Heart left ventricle (tissue), 16 donors: ENCODE results near the gene LAMP1. TPM values are rescaled to one million over a fixed set of nuclear protein-coding genes. Genes with fewer than 3 reads are reported as not detected.

ENCODE experiments used
- ATAC-seq, 4 donors: fragments of 200-7000 bp; cut with Tn5 transposase; one replicate each; pipeline ENCODE4 v1.9.1; 2020 to 2022; ENCODE audit warnings: moderate library complexity in 4 of 4, mild to moderate bottlenecking in 3 of 4, moderate number of reproducible peaks in 1 of 4
- DNase-seq, 5 donors: peaks; one replicate each; pipeline ENCODE4 v3.0.0-alpha.2; 2020
- H3K27ac ChIP-seq, 12 donors: fragments of 200-600 bp; sonication (generic) in 4 of 12; one replicate each; pipeline versions ENCODE4 v1.5.0 to v1.8.0; 2016 to 2022; ENCODE audit warnings: mild to moderate bottlenecking in 2 of 12
- H3K27me3 ChIP-seq, 9 donors: fragments of 200-600 bp; sonication (generic) in 2 of 9; one replicate each; pipeline versions ENCODE4 v1.5.1 to v1.8.0; 2016 to 2022; ENCODE audit warnings: mild to moderate bottlenecking in 3 of 9
- H3K36me3 ChIP-seq, 9 donors: fragments of 200-600 bp; sonication (generic) in 2 of 9; one replicate each; pipeline versions ENCODE4 v1.5.0 to v1.8.0; 2018 to 2022; ENCODE audit warnings: mild to moderate bottlenecking in 2 of 9
- H3K4me1 ChIP-seq, 12 donors: fragments of 200-600 bp; sonication (generic) in 4 of 12; one replicate each; pipeline versions ENCODE4 v1.5.0 to v1.8.0; 2016 to 2022; ENCODE audit warnings: mild to moderate bottlenecking in 3 of 12
- H3K4me3 ChIP-seq, 12 donors: fragments of 200-600 bp; sonication (generic) in 4 of 12; one replicate each; pipeline versions ENCODE4 v1.5.0 to v1.8.0; 2017 to 2022; ENCODE audit warnings: mild to moderate bottlenecking in 9 of 12, moderate library complexity in 4 of 12
- H3K9me3 ChIP-seq, 12 donors: fragments of 200-600 bp; sonication (generic) in 4 of 12; one replicate each; pipeline versions ENCODE4 v1.5.0 to v1.8.0; 2016 to 2022; ENCODE audit warnings: mild to moderate bottlenecking in 1 of 12
- CTCF ChIP-seq, 12 donors: fragments of 200-600 bp; sonication (generic) in 4 of 12; IDR thresholded peaks; one replicate each; pipeline versions ENCODE4 v1.5.0 to v1.8.0; 2018 to 2022; ENCODE audit warnings: antibody characterized with exemption in 12 of 12, mild to moderate bottlenecking in 5 of 12
- POLR2A ChIP-seq, 2 donors: fragments of 450-650 bp; IDR thresholded peaks; one replicate each; pipeline ENCODE4 v1.6.1; 2017; ENCODE audit warnings: antibody characterized with exemption in 2 of 2, mild to moderate bottlenecking in 2 of 2, moderate library complexity in 2 of 2
- WGBS, 4 donors: extraction: QIAGEN DNeasy Blood & Tissue Kit in 2 of 4; methylation state at CpG; one replicate each; pipeline versions ENCODE4 v1.1.5 to v1.1.7; 2013 to 2018; 5-methylcytosine and 5-hydroxymethylcytosine counted together
- intact Hi-C, 10 donors: fragments of 100-400 bp; cut with DNase I; formaldehyde crosslinking; loops; one replicate each; pipeline versions ENCODE4 v1.11.1 to v1.14.2; 2022
- polyA plus RNA-seq, 2 donors: library from polyadenylated mRNA; stranded (reverse); fragments of 200-250 nt; gene quantifications; one replicate each; pipeline ENCODE4 v1.2.3, GENCODE V29; 2013
- total RNA-seq, 9 donors: library from RNA; depleted of rRNA in 2 of 9; stranded (reverse); fragments of >200 nt in 2 of 9; fragmentation: NEBNext Ultra II Directional in 3 of 9; extraction: Animal tissue kit (Norgen Biotek cat#: 25700) in 3 of 9; gene quantifications; one replicate each; pipeline versions ENCODE4 v1.1.0 to v1.2.4, GENCODE V29; 2016 to 2023
- donor health status: ischemic (EF 13 %, LVEDD 7.1; RV severe dilation, severe dysfunction).
- donor health status: healthy with polysubstance abuse.
- donor health status: DM: no; HTN: yes; CAD: no.
- donor health status: DM: no; HTN: no; CAD: no.
- donor health status: ischemic (EF 25% LVEDD 6.9; RV normal size, moderate dysfunction).
- donor health status: ischemic (EF 25% LVEDD 5.7; RV mildly dilated, moderate dysfunction).
- donor health status: healthy.
- donor health status: DM: yes; HTN: yes; CAD: no.
- donor health status: ischemic (EF 35%, LVEDD 5.7; RV mildly dilated, moderate dysfunction).
- donor health status: nonischemic (EF 11% LVEDD 7.7; RV severe dilation, severe dysfunction).
- donor health status: DM: yes; HTN: yes; CAD: no.
- donor health status: PGD.
- donor health status: ischemic (EF 29% LVEDD 5.4; RV normal size, mild dysfunction).
- donor health status: nonischemic (EF 23%, LVEDD 6.1; RV moderate dilation, normal function).

LAMP1 gene
- total and polyA plus RNA-seq, 11 donors, result 41.4 to 214 (median 97.6) TPM

GRCh38 chr13:113324398-113324797 lies 27.4 kb downstream of the LAMP1 start:
- intact Hi-C loops, result no loop called here
- no peak for DNase-seq
- Histone ChIP-seq H3K4me1 (peaks cover 0 to 14% (median 1%) of the 10 kb centered on the region in 12 donors), H3K27ac (no peak overlapping the region), H3K9me3 (no peaks in the 10 kb centered on the region), H3K4me3 (no peak overlapping the region), H3K36me3 (peaks cover 0 to 55% (median 48%) of the 10 kb centered on the region in 9 donors), H3K27me3 (no peaks in the 10 kb centered on the region)
- no peak for ATAC-seq
- no peak for TF ChIP-seq POLR2A (IDR thresholded peaks at IDR 0.05)
- TF ChIP-seq CTCF (IDR thresholded peaks at IDR 0.05), result no peak
- WGBS, 4 donors, result 79 to 86% (median 85%) methylated on average over 12 of the region's 12 CpGs

GRCh38 chr13:113325779-113326178 lies 28.7 kb downstream of the LAMP1 start:
- Histone ChIP-seq H3K36me3 (peaks cover 0 to 41% (median 34%) of the 10 kb centered on the region in 9 donors), H3K27me3 (no peaks in the 10 kb centered on the region), H3K9me3 (no peaks in the 10 kb centered on the region), H3K4me1 (peaks cover 0 to 14% (median 1%) of the 10 kb centered on the region in 12 donors), H3K4me3 (no peak overlapping the region), H3K27ac (no peak overlapping the region)
- 55 to 85% (median 83%) methylated on average over 3 to 23 of the region's 23 CpGs for WGBS, 4 donors
- TF ChIP-seq POLR2A (IDR thresholded peaks at IDR 0.05) (no peak), CTCF (IDR thresholded peaks at IDR 0.05) (no peak)
- no peak for ATAC-seq
- no peak for DNase-seq
- intact Hi-C loops, result no loop called here

GRCh38 chr13:113327391-113327765 lies 30.3 kb downstream of the LAMP1 start:
- Histone ChIP-seq H3K4me3 (no peak overlapping the region), H3K27ac (peak overlapping the region in 10 of 12 donors; percentile 24 to 76 (median 56)), H3K36me3 (peaks cover 0 to 25% (median 18%) of the 10 kb centered on the region in 9 donors), H3K9me3 (no peaks in the 10 kb centered on the region), H3K4me1 (peaks cover 0 to 14% (median 1%) of the 10 kb centered on the region in 12 donors), H3K27me3 (no peaks in the 10 kb centered on the region)
- intact Hi-C loops, result no loop called here
- WGBS, 4 donors, result 60 to 70% (median 65%) methylated on average over 13 of the region's 13 CpGs
- ATAC-seq (peak; percentile 30 to 75 (median 60)), DNase-seq (peak in 2 of 5 donors; percentile 19 to 35)
- TF ChIP-seq POLR2A (IDR thresholded peaks at IDR 0.05) (no peak), CTCF (IDR thresholded peaks at IDR 0.05) (no peak)

- intact Hi-C loops, result no loop called here
- no peak overlapping the region for H3K4me3 ChIP-seq
- peak; percentile 63 to 83 (median 70) for ATAC-seq
- no peak for DNase-seq
- TF ChIP-seq CTCF (IDR thresholded peaks at IDR 0.05), result no peak
- no peak for TF ChIP-seq POLR2A (IDR thresholded peaks at IDR 0.05)
- H3K27me3 ChIP-seq, result no peaks in the 10 kb centered on the region
- H3K36me3 ChIP-seq, result peaks cover 0 to 22% (median 15%) of the 10 kb centered on the region in 9 donors
- WGBS, 4 donors, result 48 to 57% (median 53%) methylated on average over 15 to 20 of the region's 20 CpGs
- H3K9me3 ChIP-seq, result no peaks in the 10 kb centered on the region
- H3K4me1 ChIP-seq, result peaks cover 0 to 14% (median 1%) of the 10 kb centered on the region in 12 donors
- peak overlapping the region in 10 of 12 donors; percentile 24 to 76 (median 56) for H3K27ac ChIP-seq
Measured at GRCh38 chr13:113327766-113328471, 30.9 kb downstream of the LAMP1 start.
